ENCODE data around the gene ZFPM1. TPM values are rescaled to one million over a fixed set of nuclear protein-coding genes. Genes with fewer than 3 reads are reported as not detected.

ZFPM1 gene
- total and polyA plus RNA-seq, 2 experiments from 2014 or later = 0.53 to 2.2 TPM

DNA sequence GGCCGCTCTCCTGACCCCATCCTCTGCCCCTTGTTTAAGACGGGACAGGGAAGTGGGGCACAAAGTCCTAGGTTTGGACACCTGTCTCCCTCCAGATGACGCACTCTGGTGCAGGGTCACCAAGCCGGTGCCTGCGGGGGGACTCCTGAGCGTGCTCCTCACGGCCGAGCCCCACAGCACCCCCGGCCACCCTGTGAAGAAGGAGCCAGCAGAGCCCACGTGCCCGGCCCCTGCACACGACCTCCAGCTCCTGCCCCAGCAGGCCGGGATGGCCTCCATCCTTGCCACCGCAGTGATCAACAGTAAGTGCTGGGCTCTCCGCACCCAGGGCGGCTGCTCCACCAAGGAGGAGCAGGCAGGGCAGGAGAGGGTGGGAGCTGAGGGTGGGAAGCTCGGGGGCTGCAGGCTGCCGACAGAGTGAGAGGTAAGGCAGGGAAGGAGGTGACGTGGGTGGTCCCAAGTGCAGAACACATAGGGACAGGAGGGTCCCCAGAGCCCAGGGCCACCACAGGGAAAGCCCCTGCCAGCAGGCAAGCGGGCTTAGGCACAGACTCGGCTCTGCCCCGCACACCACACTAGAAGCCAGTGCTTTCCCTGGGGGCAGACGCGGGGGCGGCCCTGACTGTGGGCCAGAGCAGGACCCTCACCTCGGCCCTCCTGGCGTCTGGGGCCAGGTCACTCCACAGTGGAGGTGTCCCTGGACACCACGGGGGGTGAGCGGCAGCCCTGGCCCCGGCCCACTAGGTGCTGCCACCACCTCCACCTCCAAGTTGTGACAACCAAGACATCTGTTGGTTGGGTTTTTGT is 75.1 kb downstream of the ZFPM1 start (continued):
- TF ChIP-seq, protein P1, sequence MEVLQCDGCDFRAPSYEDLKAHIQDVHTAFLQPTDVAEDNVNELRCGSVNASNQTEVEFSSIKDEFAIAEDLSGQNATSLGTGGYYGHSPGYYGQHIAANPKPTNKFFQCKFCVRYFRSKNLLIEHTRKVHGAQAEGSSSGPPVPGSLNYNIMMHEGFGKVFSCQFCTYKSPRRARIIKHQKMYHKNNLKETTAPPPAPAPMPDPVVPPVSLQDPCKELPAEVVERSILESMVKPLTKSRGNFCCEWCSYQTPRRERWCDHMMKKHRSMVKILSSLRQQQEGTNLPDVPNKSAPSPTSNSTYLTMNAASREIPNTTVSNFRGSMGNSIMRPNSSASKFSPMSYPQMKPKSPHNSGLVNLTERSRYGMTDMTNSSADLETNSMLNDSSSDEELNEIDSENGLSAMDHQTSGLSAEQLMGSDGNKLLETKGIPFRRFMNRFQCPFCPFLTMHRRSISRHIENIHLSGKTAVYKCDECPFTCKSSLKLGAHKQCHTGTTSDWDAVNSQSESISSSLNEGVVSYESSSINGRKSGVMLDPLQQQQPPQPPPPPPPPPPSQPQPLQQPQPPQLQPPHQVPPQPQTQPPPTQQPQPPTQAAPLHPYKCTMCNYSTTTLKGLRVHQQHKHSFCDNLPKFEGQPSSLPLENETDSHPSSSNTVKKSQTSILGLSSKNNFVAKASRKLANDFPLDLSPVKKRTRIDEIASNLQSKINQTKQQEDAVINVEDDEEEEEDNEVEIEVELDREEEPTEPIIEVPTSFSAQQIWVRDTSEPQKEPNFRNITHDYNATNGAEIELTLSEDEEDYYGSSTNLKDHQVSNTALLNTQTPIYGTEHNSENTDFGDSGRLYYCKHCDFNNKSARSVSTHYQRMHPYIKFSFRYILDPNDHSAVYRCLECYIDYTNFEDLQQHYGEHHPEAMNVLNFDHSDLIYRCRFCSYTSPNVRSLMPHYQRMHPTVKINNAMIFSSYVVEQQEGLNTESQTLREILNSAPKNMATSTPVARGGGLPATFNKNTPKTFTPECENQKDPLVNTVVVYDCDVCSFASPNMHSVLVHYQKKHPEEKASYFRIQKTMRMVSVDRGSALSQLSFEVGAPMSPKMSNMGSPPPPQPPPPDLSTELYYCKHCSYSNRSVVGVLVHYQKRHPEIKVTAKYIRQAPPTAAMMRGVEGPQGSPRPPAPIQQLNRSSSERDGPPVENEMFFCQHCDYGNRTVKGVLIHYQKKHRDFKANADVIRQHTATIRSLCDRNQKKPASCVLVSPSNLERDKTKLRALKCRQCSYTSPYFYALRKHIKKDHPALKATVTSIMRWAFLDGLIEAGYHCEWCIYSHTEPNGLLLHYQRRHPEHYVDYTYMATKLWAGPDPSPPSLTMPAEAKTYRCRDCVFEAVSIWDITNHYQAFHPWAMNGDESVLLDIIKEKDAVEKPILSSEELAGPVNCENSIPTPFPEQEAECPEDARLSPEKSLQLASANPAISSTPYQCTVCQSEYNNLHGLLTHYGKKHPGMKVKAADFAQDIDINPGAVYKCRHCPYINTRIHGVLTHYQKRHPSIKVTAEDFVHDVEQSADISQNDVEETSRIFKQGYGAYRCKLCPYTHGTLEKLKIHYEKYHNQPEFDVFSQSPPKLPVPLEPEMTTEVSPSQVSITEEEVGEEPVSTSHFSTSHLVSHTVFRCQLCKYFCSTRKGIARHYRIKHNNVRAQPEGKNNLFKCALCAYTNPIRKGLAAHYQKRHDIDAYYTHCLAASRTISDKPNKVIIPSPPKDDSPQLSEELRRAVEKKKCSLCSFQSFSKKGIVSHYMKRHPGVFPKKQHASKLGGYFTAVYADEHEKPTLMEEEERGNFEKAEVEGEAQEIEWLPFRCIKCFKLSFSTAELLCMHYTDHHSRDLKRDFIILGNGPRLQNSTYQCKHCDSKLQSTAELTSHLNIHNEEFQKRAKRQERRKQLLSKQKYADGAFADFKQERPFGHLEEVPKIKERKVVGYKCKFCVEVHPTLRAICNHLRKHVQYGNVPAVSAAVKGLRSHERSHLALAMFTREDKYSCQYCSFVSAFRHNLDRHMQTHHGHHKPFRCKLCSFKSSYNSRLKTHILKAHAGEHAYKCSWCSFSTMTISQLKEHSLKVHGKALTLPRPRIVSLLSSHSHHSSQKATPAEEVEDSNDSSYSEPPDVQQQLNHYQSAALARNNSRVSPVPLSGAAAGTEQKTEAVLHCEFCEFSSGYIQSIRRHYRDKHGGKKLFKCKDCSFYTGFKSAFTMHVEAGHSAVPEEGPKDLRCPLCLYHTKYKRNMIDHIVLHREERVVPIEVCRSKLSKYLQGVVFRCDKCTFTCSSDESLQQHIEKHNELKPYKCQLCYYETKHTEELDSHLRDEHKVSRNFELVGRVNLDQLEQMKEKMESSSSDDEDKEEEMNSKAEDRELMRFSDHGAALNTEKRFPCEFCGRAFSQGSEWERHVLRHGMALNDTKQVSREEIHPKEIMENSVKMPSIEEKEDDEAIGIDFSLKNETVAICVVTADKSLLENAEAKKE (CRISPR knock-in tag; IDR thresholded peaks at IDR 0.05) = no peak
- TF ChIP-seq NANOG (IDR thresholded peaks at IDR 0.05; ENCODE audit: borderline replicate concordance) (no peak), CREB1 (CRISPR knock-in tag; IDR thresholded peaks at IDR 0.05; ENCODE audit: low read depth) (no peak)

DNA sequence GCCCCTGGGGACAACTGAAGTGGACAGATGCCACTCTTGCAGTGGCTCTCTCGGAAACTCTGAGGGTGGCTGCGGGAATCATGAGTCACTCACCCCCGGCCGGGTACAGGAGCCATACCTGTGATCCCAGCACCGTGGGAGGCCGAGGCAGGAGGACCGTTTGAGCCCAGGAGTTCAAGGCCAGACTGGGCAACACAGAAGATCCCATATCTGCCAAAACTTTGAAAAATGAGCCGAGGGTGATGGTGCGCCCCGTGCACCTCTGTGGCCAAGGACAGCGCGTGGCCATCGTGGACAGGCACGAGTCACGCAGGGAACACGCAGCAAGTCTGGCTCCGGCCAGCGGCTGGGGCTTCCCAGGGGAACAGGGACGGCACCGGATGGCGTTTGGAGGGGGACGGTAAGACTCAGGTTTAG is 75.8 kb downstream of the ZFPM1 start:
- H3K4me2 ChIP-seq = no peak overlapping the region
- no peaks in the 10 kb centered on the region for H3K27me3 ChIP-seq (ENCODE audit: insufficient read depth)
- no peaks in the 10 kb centered on the region for H3F3A ChIP-seq (replicated peaks; ENCODE audit: low read depth)
- H3K4me3 Mint-ChIP-seq = no peak overlapping the region
- peaks cover 6% of the 10 kb centered on the region; the same call in 1 of the 3 replicates for H3K4me1 Mint-ChIP-seq
- H3K27ac Mint-ChIP-seq = no peak overlapping the region
- peaks cover 7% of the 10 kb centered on the region; the same call in 1 of the 2 replicates for H3K4me1 ChIP-seq (ENCODE audit: insufficient read depth)
- H3K36me3 ChIP-seq (ENCODE audit: insufficient read depth) = no peaks in the 10 kb centered on the region
- DNase-seq (ENCODE audit: low spot score) (no peak), ATAC-seq (no peak)
- H3K4me3 ChIP-seq = no peak overlapping the region
- H3K9me3 Mint-ChIP-seq = no peaks in the 10 kb centered on the region
- H4K20me1 ChIP-seq (replicated peaks; ENCODE audit: insufficient read depth) = no peaks in the 10 kb centered on the region
- H3K27me3 Mint-ChIP-seq (ENCODE audit: insufficient read depth, low read depth, poor library complexity) = peaks cover 3% of the 10 kb centered on the region
- no peak overlapping the region for H3K27ac ChIP-seq (ENCODE audit: low read depth)
- H3K36me3 Mint-ChIP-seq (ENCODE audit: low read depth) = peaks cover 9% of the 10 kb centered on the region; the same call in 1 of the 3 replicates
- H3K9me2 ChIP-seq (ENCODE audit: insufficient read depth) = no peaks in the 10 kb centered on the region
- no peaks in the 10 kb centered on the region for H3K79me2 ChIP-seq (replicated peaks; ENCODE audit: insufficient read depth)
- no peak overlapping the region for H2AFZ ChIP-seq
- TF ChIP-seq STAT1 (IDR thresholded peaks at IDR 0.05; ENCODE audit: unreplicated experiment) = no peak
- TF ChIP-seq, protein P2, sequence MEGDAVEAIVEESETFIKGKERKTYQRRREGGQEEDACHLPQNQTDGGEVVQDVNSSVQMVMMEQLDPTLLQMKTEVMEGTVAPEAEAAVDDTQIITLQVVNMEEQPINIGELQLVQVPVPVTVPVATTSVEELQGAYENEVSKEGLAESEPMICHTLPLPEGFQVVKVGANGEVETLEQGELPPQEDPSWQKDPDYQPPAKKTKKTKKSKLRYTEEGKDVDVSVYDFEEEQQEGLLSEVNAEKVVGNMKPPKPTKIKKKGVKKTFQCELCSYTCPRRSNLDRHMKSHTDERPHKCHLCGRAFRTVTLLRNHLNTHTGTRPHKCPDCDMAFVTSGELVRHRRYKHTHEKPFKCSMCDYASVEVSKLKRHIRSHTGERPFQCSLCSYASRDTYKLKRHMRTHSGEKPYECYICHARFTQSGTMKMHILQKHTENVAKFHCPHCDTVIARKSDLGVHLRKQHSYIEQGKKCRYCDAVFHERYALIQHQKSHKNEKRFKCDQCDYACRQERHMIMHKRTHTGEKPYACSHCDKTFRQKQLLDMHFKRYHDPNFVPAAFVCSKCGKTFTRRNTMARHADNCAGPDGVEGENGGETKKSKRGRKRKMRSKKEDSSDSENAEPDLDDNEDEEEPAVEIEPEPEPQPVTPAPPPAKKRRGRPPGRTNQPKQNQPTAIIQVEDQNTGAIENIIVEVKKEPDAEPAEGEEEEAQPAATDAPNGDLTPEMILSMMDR (conservative IDR thresholded peaks at IDR 0.05; ENCODE audit: low read depth in 2 of 2) = no peak
- TF ChIP-seq JUNB (IDR thresholded peaks at IDR 0.05; ENCODE audit: unreplicated experiment) = no peak
- TF ChIP-seq CREB1 (CRISPR knock-in tag; IDR thresholded peaks at IDR 0.05; ENCODE audit: low read depth) = no peak
- TF ChIP-seq, protein P3, sequence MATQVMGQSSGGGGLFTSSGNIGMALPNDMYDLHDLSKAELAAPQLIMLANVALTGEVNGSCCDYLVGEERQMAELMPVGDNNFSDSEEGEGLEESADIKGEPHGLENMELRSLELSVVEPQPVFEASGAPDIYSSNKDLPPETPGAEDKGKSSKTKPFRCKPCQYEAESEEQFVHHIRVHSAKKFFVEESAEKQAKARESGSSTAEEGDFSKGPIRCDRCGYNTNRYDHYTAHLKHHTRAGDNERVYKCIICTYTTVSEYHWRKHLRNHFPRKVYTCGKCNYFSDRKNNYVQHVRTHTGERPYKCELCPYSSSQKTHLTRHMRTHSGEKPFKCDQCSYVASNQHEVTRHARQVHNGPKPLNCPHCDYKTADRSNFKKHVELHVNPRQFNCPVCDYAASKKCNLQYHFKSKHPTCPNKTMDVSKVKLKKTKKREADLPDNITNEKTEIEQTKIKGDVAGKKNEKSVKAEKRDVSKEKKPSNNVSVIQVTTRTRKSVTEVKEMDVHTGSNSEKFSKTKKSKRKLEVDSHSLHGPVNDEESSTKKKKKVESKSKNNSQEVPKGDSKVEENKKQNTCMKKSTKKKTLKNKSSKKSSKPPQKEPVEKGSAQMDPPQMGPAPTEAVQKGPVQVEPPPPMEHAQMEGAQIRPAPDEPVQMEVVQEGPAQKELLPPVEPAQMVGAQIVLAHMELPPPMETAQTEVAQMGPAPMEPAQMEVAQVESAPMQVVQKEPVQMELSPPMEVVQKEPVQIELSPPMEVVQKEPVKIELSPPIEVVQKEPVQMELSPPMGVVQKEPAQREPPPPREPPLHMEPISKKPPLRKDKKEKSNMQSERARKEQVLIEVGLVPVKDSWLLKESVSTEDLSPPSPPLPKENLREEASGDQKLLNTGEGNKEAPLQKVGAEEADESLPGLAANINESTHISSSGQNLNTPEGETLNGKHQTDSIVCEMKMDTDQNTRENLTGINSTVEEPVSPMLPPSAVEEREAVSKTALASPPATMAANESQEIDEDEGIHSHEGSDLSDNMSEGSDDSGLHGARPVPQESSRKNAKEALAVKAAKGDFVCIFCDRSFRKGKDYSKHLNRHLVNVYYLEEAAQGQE (IDR thresholded peaks at IDR 0.05; ENCODE audit: unreplicated experiment) = no peak
- TF ChIP-seq ZNF331 (CRISPR knock-in tag; IDR thresholded peaks at IDR 0.05; ENCODE audit: low read depth) = no peak
- TF ChIP-seq POLR2AphosphoS5 (IDR thresholded peaks at IDR 0.05; ENCODE audit: low read depth) = no peak
- no peak for TF ChIP-seq EZH2phosphoT487 (IDR thresholded peaks at IDR 0.05; ENCODE audit: unreplicated experiment)
- TF ChIP-seq ZNF114 (CRISPR knock-in tag; IDR thresholded peaks at IDR 0.05) = no peak
- TF ChIP-seq, protein P4, sequence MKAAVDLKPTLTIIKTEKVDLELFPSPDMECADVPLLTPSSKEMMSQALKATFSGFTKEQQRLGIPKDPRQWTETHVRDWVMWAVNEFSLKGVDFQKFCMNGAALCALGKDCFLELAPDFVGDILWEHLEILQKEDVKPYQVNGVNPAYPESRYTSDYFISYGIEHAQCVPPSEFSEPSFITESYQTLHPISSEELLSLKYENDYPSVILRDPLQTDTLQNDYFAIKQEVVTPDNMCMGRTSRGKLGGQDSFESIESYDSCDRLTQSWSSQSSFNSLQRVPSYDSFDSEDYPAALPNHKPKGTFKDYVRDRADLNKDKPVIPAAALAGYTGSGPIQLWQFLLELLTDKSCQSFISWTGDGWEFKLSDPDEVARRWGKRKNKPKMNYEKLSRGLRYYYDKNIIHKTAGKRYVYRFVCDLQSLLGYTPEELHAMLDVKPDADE (IDR thresholded peaks at IDR 0.05) = no peak

Data from GM23338 (cell line).